Adrenal gland (tissue), 5 donors: ENCODE measurements around the gene SOBP.

Experiments used
- POLR2A ChIP-seq, 2 donors: fragments of 450-650 bp; IDR thresholded peaks; one replicate each; pipeline ENCODE4 v1.6.1; 2017; ENCODE audit warnings: antibody characterized with exemption in 2 of 2, mild to moderate bottlenecking in 2 of 2, moderate library complexity in 1 of 2
- TF ChIP-seq, protein P1 (sequence below), 6 experiments: fragments of 450-650 bp in 4 of 6; fragments of 200-600 bp in 2 of 6; sonication (generic) in 1 of 6; IDR thresholded peaks; 1 replicate in 5 of 6; 2 replicates in 1 of 6; pipeline versions ENCODE4 v1.5.1 to v1.8.0; 2016 to 2021; ENCODE audit warnings: antibody characterized with exemption in 6 of 6, mild to moderate bottlenecking in 2 of 6, moderate library complexity in 1 of 6
- donor health status: DM: no; HTN: no; CAD: no.

DNA sequence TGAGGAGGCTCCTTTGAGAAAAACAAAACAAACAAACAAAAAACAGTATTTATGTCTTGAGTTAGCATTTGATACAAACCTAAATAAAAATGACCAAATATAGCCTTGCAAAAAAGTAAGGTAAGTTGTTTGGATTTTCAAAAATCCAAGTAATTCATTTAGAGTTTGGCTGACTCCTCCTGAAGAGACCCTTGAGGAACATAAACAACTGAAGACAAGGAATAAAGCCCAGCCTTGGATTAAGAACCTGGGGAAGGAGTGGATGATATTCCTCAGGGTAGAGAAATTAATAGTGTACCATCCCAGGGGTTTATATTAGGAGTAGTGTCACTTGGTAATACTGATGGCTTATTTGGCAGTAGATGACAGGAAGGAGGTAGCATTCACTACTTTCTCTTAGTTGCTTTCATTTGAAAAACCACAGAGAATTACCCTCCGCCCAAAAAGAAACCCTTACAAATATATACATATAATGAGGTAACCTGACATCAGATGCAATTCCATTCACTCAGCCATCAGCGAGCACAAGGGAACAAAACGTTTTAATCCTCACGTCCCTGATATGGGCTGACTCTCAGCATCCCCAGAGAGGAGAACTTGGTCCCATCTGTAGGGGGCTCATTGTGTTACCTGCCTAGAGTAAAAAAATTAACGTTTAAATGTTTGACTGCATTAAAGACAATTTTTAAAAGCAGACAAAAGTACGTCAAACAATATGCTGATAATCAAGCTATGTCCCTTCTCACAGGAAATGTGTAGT is 57.0 kb downstream of the SOBP start:
- TF ChIP-seq, protein P1, sequence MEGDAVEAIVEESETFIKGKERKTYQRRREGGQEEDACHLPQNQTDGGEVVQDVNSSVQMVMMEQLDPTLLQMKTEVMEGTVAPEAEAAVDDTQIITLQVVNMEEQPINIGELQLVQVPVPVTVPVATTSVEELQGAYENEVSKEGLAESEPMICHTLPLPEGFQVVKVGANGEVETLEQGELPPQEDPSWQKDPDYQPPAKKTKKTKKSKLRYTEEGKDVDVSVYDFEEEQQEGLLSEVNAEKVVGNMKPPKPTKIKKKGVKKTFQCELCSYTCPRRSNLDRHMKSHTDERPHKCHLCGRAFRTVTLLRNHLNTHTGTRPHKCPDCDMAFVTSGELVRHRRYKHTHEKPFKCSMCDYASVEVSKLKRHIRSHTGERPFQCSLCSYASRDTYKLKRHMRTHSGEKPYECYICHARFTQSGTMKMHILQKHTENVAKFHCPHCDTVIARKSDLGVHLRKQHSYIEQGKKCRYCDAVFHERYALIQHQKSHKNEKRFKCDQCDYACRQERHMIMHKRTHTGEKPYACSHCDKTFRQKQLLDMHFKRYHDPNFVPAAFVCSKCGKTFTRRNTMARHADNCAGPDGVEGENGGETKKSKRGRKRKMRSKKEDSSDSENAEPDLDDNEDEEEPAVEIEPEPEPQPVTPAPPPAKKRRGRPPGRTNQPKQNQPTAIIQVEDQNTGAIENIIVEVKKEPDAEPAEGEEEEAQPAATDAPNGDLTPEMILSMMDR (IDR thresholded peaks at IDR 0.05) = no peak
- TF ChIP-seq POLR2A (IDR thresholded peaks at IDR 0.05) = no peak
